UCSD-AML1 (cell line): ENCODE results near the gene PRICKLE2.

ENCODE experiments used
- DNase-seq: peaks from one replicate; lab custom pipeline; 2025; ENCODE audit not compliant: unreplicated experiment; lab: John Stamatoyannopoulos, UW

The PRICKLE2 gene

GRCh38 chr3:64054488-64054887, 170.8 kb downstream of the PRICKLE2 start:
- DNase-seq = no peak

GRCh38 chr3:64053581-64053980, 171.7 kb downstream of the PRICKLE2 start:
- DNase-seq = no peak

GRCh38 chr3:64053117-64053516, 172.1 kb downstream of the PRICKLE2 start:
- DNase-seq = no peak

- no peak for DNase-seq
Observed at GRCh38 chr3:64049832-64050231, 175.4 kb downstream of the PRICKLE2 start.

GRCh38 chr3:64049136-64049535, 176.1 kb downstream of the PRICKLE2 start:
- no peak for DNase-seq

GRCh38 chr3:64048631-64049061, 176.6 kb downstream of the PRICKLE2 start:
- DNase-seq = peak; percentile 15

- no peak for DNase-seq
Observed at GRCh38 chr3:64047787-64048186, 177.5 kb downstream of the PRICKLE2 start.

GRCh38 chr3:64046996-64047594, 178.2 kb downstream of the PRICKLE2 start:
- DNase-seq = no peak

GRCh38 chr3:64046592-64046991, 178.7 kb downstream of the PRICKLE2 start:
- no peak for DNase-seq

- no peak for DNase-seq
Observed at GRCh38 chr3:64042952-64043351, 182.3 kb downstream of the PRICKLE2 start.
